ENCODE data around the gene CNTNAP2.

- no peak for TF ChIP-seq CTCF (conservative IDR thresholded peaks at IDR 0.05)
- TF ChIP-seq ZFX (IDR thresholded peaks at IDR 0.05): no peak
Observed at GRCh38 chr7:147510923-147511322, 1394.3 kb downstream of the CNTNAP2 start.

All from C4-2B (cell line).